Neuronal stem cell (in vitro differentiated cells): ENCODE measurements around the gene CPD.
A peak's percentile ranks its signal among the peaks of the same experiment; 100 is the strongest.

Experiments used
- DNase-seq: peaks from one replicate; pipeline ENCODE4 v3.0.0-alpha.2; 2013; ENCODE audit warnings: low spot score
- H2AFZ ChIP-seq: one replicate; pipeline ENCODE4 v1.6.1; 2013; ENCODE audit warnings: mild to moderate bottlenecking, low read length, inconsistent platforms
- H2AK5ac ChIP-seq: 2 replicates; pipeline ENCODE4 v1.6.1; 2013; ENCODE audit warnings: low read depth, mild to moderate bottlenecking, inconsistent platforms, low read length, moderate library complexity, mixed read lengths
- H2BK120ac ChIP-seq: 2 replicates; pipeline ENCODE4 v1.6.1; 2013; ENCODE audit warnings: low read depth, mild to moderate bottlenecking, inconsistent platforms, low read length, moderate library complexity, mixed read lengths
- H2BK12ac ChIP-seq: one replicate; pipeline ENCODE4 v1.6.1; 2013; ENCODE audit warnings: low read length, inconsistent platforms
- H2BK15ac ChIP-seq: 2 replicates; pipeline ENCODE4 v1.6.1; 2013; ENCODE audit warnings: mild to moderate bottlenecking, low read length, inconsistent platforms, mixed read lengths
- H2BK5ac ChIP-seq: one replicate; pipeline ENCODE4 v1.6.1; 2013; ENCODE audit warnings: inconsistent platforms, mild to moderate bottlenecking, low read length, moderate library complexity
- H3K14ac ChIP-seq: one replicate; pipeline ENCODE4 v1.6.1; 2013; ENCODE audit warnings: low read length, inconsistent platforms
- H3K18ac ChIP-seq: 2 replicates; pipeline ENCODE4 v1.6.1; 2013; ENCODE audit warnings: low read length, inconsistent platforms
- H3K23ac ChIP-seq: 2 replicates; pipeline ENCODE4 v1.6.1; 2013; ENCODE audit warnings: low read depth, mild to moderate bottlenecking, mixed read lengths, low read length, inconsistent platforms; ENCODE audit not compliant: poor library complexity
- H3K27ac ChIP-seq: replicated peaks from 3 replicates; pipeline ENCODE4 v1.5.1; 2013; ENCODE audit warnings: low read length, inconsistent platforms
- H3K27me3 ChIP-seq, 3 experiments: 2 replicates each; pipeline ENCODE4 v1.6.1; 2013; ENCODE audit warnings: low read length in 3 of 3, mild to moderate bottlenecking in 2 of 3, inconsistent platforms in 1 of 3, low read depth in 1 of 3, mixed read lengths in 1 of 3, moderate library complexity in 1 of 3; ENCODE audit not compliant: control insufficient read depth in 3 of 3, insufficient read depth in 3 of 3
- H3K36me3 ChIP-seq, 2 donors: replicated peaks in 1 of 2; 2 replicates each; pipeline ENCODE4 v1.6.1; 2013; ENCODE audit warnings: low read length in 2 of 2; ENCODE audit not compliant: control insufficient read depth in 2 of 2, insufficient read depth in 2 of 2
- H3K4ac ChIP-seq: 2 replicates; pipeline ENCODE4 v1.6.1; 2013; ENCODE audit warnings: inconsistent platforms, mild to moderate bottlenecking, low read length, moderate library complexity
- H3K4me1 ChIP-seq, 2 donors: 1 replicate in 1 of 2; 2 replicates in 1 of 2; pipeline ENCODE4 v1.6.1; 2013; ENCODE audit warnings: low read length in 2 of 2, low read depth in 1 of 2; ENCODE audit not compliant: control insufficient read depth in 2 of 2, insufficient read depth in 1 of 2
- H3K4me2 ChIP-seq: one replicate; pipeline ENCODE4 v1.6.1; 2013; ENCODE audit warnings: mild to moderate bottlenecking, low read length, inconsistent platforms; ENCODE audit not compliant: insufficient read depth, poor library complexity, severe bottlenecking
- H3K4me3 ChIP-seq, 2 donors: 2 replicates each; pipeline ENCODE4 v1.5.1; 2013; ENCODE audit warnings: low read length in 2 of 2, mild to moderate bottlenecking in 2 of 2, inconsistent platforms in 1 of 2, moderate library complexity in 1 of 2
- H3K79me1 ChIP-seq: one replicate; pipeline ENCODE4 v1.6.1; 2013; ENCODE audit warnings: low read depth, mild to moderate bottlenecking, inconsistent platforms, low read length, moderate library complexity
- H3K9ac ChIP-seq: one replicate; pipeline ENCODE4 v1.6.1; 2013; ENCODE audit warnings: mild to moderate bottlenecking, low read depth, low read length, inconsistent platforms; ENCODE audit not compliant: poor library complexity
- H3K9me3 ChIP-seq, 2 donors: replicated peaks in 1 of 2; 2 replicates each; pipeline versions ENCODE3 to v1.6.1; 2013; ENCODE audit warnings: low read length in 2 of 2, mild to moderate bottlenecking in 2 of 2, inconsistent platforms in 1 of 2, low read depth in 1 of 2, mixed read lengths in 1 of 2, moderate library complexity in 1 of 2; ENCODE audit not compliant: control insufficient read depth in 2 of 2, insufficient read depth in 1 of 2
- H4K8ac ChIP-seq: one replicate; pipeline ENCODE4 v1.6.1; 2013; ENCODE audit warnings: low read depth, mild to moderate bottlenecking, inconsistent platforms, low read length, moderate library complexity
- H4K91ac ChIP-seq: one replicate; pipeline ENCODE4 v1.6.1; 2013; ENCODE audit warnings: low read length, low read depth, mild to moderate bottlenecking, inconsistent platforms; ENCODE audit not compliant: poor library complexity
- WGBS, 2 donors: extraction: QIAGEN DNeasy Blood & Tissue Kit; methylation state at CpG; one replicate each; pipeline ENCODE4 v1.1.7; 2013; ENCODE audit warnings: missing lambda C conversion rate in 2 of 2, mixed read lengths in 1 of 2; ENCODE audit not compliant: insufficient read length in 2 of 2, insufficient replicate concordance in 1 of 2; ENCODE audit errors: extremely low coverage in 2 of 2; 5-methylcytosine and 5-hydroxymethylcytosine counted together

Gene CPD

GRCh38 chr17:30345089-30345433, 33.7 kb upstream of the CPD start:
- no CpG with 5 or more reads among the region's 2 CpGs for WGBS, 2 donors
- H3K9me3 ChIP-seq: no peaks in the 10 kb centered on the region
- H2BK5ac ChIP-seq: no peak overlapping the region
- no peak overlapping the region for H3K4me2 ChIP-seq
- H2BK120ac ChIP-seq: no peak overlapping the region
- H3K4me3 ChIP-seq: no peak overlapping the region
- H2BK12ac ChIP-seq: no peak overlapping the region
- no peaks in the 10 kb centered on the region for H3K36me3 ChIP-seq
- H3K27me3 ChIP-seq: no peaks in the 10 kb centered on the region
- no peak overlapping the region for H4K8ac ChIP-seq
- no peak overlapping the region for H3K23ac ChIP-seq
- H3K14ac ChIP-seq: no peak overlapping the region
- H3K4me1 ChIP-seq: peaks cover 6 to 13% of the 10 kb centered on the region in 2 donors
- peak overlapping the region; percentile 88 for H2AFZ ChIP-seq
- H3K4ac ChIP-seq: no peak overlapping the region
- no peak overlapping the region for H3K18ac ChIP-seq
- DNase-seq: no peak
- H2BK15ac ChIP-seq: no peak overlapping the region
- no peaks in the 10 kb centered on the region for H3K79me1 ChIP-seq
- H3K27ac ChIP-seq: no peak overlapping the region
- H2AK5ac ChIP-seq: no peak overlapping the region
- H4K91ac ChIP-seq: no peak overlapping the region
- H3K9ac ChIP-seq: no peak overlapping the region

GRCh38 chr17:30345527-30346075, 33.1 kb upstream of the CPD start:
- Histone ChIP-seq H2AK5ac (no peak overlapping the region), H3K36me3 (no peaks in the 10 kb centered on the region), H4K8ac (no peak overlapping the region), H2BK120ac (no peak overlapping the region), H2BK5ac (no peak overlapping the region), H3K4me1 (peaks cover 3 to 13% of the 10 kb centered on the region in 2 donors), H2BK15ac (no peak overlapping the region), H3K4me2 (no peak overlapping the region), H3K18ac (no peak overlapping the region), H3K27me3 (no peaks in the 10 kb centered on the region), H3K27ac (no peak overlapping the region), H3K79me1 (no peaks in the 10 kb centered on the region), H3K9ac (no peak overlapping the region), H3K23ac (no peak overlapping the region), H3K4me3 (no peak overlapping the region), H4K91ac (no peak overlapping the region), H2AFZ (peak overlapping the region; percentile 6), H3K4ac (no peak overlapping the region), H3K9me3 (no peaks in the 10 kb centered on the region), H3K14ac (no peak overlapping the region), H2BK12ac (no peak overlapping the region)
- DNase-seq: no peak
- no CpG with 5 or more reads among the region's 4 CpGs for WGBS, 2 donors

DNA sequence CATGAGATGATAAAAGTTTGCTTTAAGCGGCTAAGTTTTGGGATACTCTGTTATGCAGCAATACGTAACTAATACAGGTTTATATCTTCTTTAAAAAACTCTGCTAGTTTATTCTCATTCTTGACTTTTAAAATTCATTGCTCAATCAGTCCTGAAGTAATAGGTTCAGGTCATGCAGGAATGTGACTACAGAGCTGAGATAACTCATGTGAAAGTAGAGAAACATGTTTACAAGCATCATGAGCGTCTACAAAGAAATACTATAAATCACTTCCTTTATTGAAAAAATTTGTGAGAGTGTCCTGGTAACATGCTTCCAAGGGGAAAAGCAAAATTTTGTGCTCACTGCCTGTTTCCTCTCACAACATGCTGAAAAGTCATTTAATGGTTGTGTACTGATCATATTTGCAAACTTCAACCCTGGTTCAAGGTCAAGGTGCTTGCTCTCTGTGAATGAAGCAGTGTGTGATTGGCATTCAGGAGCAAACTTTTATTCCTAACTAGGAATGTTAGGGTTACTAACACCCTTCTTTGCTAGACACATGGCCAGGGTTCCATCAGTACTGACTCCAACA, 32.4 kb upstream of the CPD start:
- Histone ChIP-seq H3K27me3 (no peaks in the 10 kb centered on the region), H3K9ac (no peak overlapping the region), H2AK5ac (no peak overlapping the region), H3K36me3 (no peaks in the 10 kb centered on the region), H3K79me1 (no peaks in the 10 kb centered on the region), H2BK15ac (no peak overlapping the region), H3K23ac (no peak overlapping the region), H3K9me3 (no peaks in the 10 kb centered on the region), H3K4me2 (no peak overlapping the region), H4K91ac (no peak overlapping the region), H3K4me1 (peaks cover 2 to 13% of the 10 kb centered on the region in 2 donors), H2BK12ac (no peak overlapping the region), H2BK120ac (no peak overlapping the region), H3K4me3 (no peak overlapping the region), H3K14ac (no peak overlapping the region), H3K27ac (no peak overlapping the region), H4K8ac (no peak overlapping the region), H2AFZ (no peak overlapping the region), H3K4ac (no peak overlapping the region), H2BK5ac (no peak overlapping the region), H3K18ac (no peak overlapping the region)
- no peak for DNase-seq
- no CpG with 5 or more reads among the region's 3 CpGs for whole genome bisulfite sequencing, 2 donors

DNA sequence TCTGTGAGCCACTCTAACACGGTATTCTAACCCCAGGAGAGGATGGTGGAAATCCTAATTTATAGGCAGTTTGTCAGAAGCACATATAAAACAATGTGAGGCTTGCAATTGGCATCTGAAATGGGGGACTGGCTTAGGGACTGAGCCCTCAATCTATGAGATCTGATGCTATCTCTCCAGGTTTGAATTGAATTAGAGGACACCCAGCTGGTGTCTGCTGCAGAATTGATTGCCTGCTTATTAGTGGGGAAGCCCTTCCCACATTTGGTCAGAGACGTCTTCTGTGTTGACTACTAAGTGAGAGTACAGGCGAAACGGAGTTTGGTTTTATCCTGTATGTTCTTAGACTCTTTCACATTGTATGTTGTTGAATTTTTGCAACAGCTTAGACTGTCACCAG, 31.2 kb upstream of the CPD start:
- Histone ChIP-seq H3K9me3 (no peaks in the 10 kb centered on the region), H3K9ac (no peak overlapping the region), H3K79me1 (no peaks in the 10 kb centered on the region), H2BK5ac (no peak overlapping the region), H3K18ac (no peak overlapping the region), H4K8ac (no peak overlapping the region), H3K27me3 (no peaks in the 10 kb centered on the region), H3K23ac (no peak overlapping the region), H3K27ac (no peak overlapping the region), H2AK5ac (no peak overlapping the region), H2BK120ac (no peak overlapping the region), H3K14ac (no peak overlapping the region), H3K4me3 (no peak overlapping the region), H3K36me3 (no peaks in the 10 kb centered on the region), H3K4ac (no peak overlapping the region), H3K4me2 (no peak overlapping the region), H2BK15ac (no peak overlapping the region), H2AFZ (no peak overlapping the region), H4K91ac (no peak overlapping the region), H2BK12ac (no peak overlapping the region), H3K4me1 (peaks cover 2 to 13% of the 10 kb centered on the region in 2 donors)
- DNase-seq: no peak
- WGBS, 2 donors: no CpG with 5 or more reads among the region's 4 CpGs
